Stimulated activated CD4-positive, alpha-beta T cell treated with anti-CD3 and anti-CD28 coated beads, Interleukin-4, amount 100 ng/mL, for 24 hours (primary cell): ENCODE results near the gene DHTKD1.
"Not testable (repeated sequence)": the region's sequence is repeated elsewhere in the genome, so short reads cannot be mapped to it uniquely, and the experiment has no call there.

Experiments used
- DNase-seq: peaks from one replicate; pipeline ENCODE4 v3.0.0-alpha.2; 2020

Gene DHTKD1

GRCh38 chr10:12071441-12071840, 2.7 kb downstream of the DHTKD1 start:
- not testable (repeated sequence) for DNase-seq

GRCh38 chr10:12073526-12073925, 4.8 kb downstream of the DHTKD1 start:
- DNase-seq = no peak

GRCh38 chr10:12077580-12078180, 8.9 kb downstream of the DHTKD1 start:
- no peak for DNase-seq

- no peak for DNase-seq
Measured at GRCh38 chr10:12081470-12081869, 12.7 kb downstream of the DHTKD1 start.

GRCh38 chr10:12081879-12082557, 13.3 kb downstream of the DHTKD1 start:
- no peak for DNase-seq

- no peak for DNase-seq
Measured at GRCh38 chr10:12088919-12089318, 20.2 kb downstream of the DHTKD1 start.

- no peak for DNase-seq
Measured at GRCh38 chr10:12091421-12091820, 22.7 kb downstream of the DHTKD1 start.

- DNase-seq = not testable (repeated sequence)
Measured at GRCh38 chr10:12097361-12097760, 28.6 kb downstream of the DHTKD1 start.

GRCh38 chr10:12097791-12098190, 29.0 kb downstream of the DHTKD1 start:
- no peak for DNase-seq

- DNase-seq = no peak
Measured at GRCh38 chr10:12098966-12099365, 30.2 kb downstream of the DHTKD1 start.

GRCh38 chr10:12103802-12104201, 35.0 kb downstream of the DHTKD1 start:
- no peak for DNase-seq

- DNase-seq = no peak
Measured at GRCh38 chr10:12107781-12108180, 39.0 kb downstream of the DHTKD1 start.

- DNase-seq = no peak
Measured at GRCh38 chr10:12109286-12109685, 40.5 kb downstream of the DHTKD1 start.

- no peak for DNase-seq
Measured at GRCh38 chr10:12111528-12111927, 42.8 kb downstream of the DHTKD1 start.

GRCh38 chr10:12113627-12114026, 44.9 kb downstream of the DHTKD1 start:
- DNase-seq = no peak

- no peak for DNase-seq
Measured at GRCh38 chr10:12121673-12122072, 52.9 kb downstream of the DHTKD1 start.

GRCh38 chr10:12129222-12130111, 60.7 kb downstream of the DHTKD1 start, which contains the start of gene SEC61A2:
Gene SEC61A2, plus strand, starts transcription at chr10:12129677. Its CDS starts 111 bp downstream, at chr10:12129788.
- peak; percentile 97 for DNase-seq

GRCh38 chr10:12130237-12130872, 61.6 kb downstream of the DHTKD1 start:
- DNase-seq = peak; percentile 45

GRCh38 chr10:12135631-12136030, 66.9 kb downstream of the DHTKD1 start:
- DNase-seq = no peak

GRCh38 chr10:12140038-12140437, 71.3 kb downstream of the DHTKD1 start:
- no peak for DNase-seq

- no peak for DNase-seq
Measured at GRCh38 chr10:12144538-12144937, 75.8 kb downstream of the DHTKD1 start.

GRCh38 chr10:12150163-12150562, 81.4 kb downstream of the DHTKD1 start:
- DNase-seq = no peak

- no peak for DNase-seq
Measured at GRCh38 chr10:12154516-12154915, 85.8 kb downstream of the DHTKD1 start.
